ENCODE results near the gene PERCC1.
"Not testable (repeated sequence)": the region's sequence is repeated elsewhere in the genome, so short reads cannot be mapped to it uniquely, and the experiment has no call there.

PERCC1 gene

DNA sequence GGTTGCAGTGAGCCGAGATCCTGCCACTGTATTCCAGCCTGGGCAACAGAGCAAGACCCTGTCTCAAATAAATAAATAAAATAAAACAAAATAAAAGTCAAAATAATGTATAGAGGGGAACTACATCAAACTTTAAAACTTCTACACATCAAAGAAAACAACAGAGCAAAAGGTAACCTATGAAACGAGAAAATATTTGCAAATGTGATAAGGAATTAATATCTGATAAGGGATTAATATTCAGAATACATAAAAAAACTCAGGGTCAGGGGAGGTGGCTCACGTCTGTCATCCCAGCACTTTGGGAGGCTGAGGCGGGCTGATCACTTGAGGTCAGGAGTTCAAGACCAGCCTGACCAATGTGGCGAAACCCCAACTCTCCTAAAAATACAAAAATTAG, 38.3 kb downstream of the PERCC1 start:
- DNase-seq (ENCODE audit: low read depth), result not testable (repeated sequence)

DNA sequence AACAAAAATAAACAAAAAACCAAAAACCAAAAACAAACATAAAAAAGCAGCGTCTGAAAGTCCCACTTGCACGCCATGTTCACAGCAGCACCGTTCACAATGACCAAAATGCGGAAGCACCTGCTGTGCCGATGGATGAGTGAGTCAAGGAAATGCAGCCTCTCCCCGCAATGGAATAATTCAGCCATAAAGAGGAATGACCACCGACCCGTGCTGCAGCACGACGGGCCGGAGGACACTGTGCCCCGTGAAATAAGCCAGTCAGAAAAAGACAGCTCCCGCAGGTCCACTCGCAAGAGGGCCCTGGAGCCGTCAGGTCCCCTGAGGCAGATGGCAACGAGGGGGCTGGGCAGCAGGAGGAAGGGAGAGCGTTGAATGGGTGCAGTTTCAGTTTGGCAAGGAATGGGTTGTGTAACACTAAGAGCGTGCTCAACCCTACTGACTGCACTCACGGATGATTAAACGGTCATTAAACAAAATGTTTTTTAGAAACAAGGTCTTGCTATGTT, 38.9 kb downstream of the PERCC1 start:
- no peak for DNase-seq (ENCODE audit: low read depth)

- DNase-seq (ENCODE audit: low read depth), result no peak
Measured at GRCh38 chr16:1470481-1471251, 39.8 kb downstream of the PERCC1 start.

GRCh38 chr16:1471569-1472194, 40.8 kb downstream of the PERCC1 start:
- no peak for DNase-seq (ENCODE audit: low read depth)

- no peak for DNase-seq (ENCODE audit: low read depth)
Measured at GRCh38 chr16:1472974-1473373, 42.1 kb downstream of the PERCC1 start.

- DNase-seq (ENCODE audit: low read depth), result no peak
Measured at GRCh38 chr16:1474082-1474795, 43.4 kb downstream of the PERCC1 start.

- peak; percentile 68 for DNase-seq (ENCODE audit: low read depth)
Measured at GRCh38 chr16:1474796-1475551, 44.1 kb downstream of the PERCC1 start, which contains the start of gene CLCN7. Gene CLCN7, minus strand, starts transcription at chr16:1475028. Its CDS starts 54 bp downstream, at chr16:1474974.

DNA sequence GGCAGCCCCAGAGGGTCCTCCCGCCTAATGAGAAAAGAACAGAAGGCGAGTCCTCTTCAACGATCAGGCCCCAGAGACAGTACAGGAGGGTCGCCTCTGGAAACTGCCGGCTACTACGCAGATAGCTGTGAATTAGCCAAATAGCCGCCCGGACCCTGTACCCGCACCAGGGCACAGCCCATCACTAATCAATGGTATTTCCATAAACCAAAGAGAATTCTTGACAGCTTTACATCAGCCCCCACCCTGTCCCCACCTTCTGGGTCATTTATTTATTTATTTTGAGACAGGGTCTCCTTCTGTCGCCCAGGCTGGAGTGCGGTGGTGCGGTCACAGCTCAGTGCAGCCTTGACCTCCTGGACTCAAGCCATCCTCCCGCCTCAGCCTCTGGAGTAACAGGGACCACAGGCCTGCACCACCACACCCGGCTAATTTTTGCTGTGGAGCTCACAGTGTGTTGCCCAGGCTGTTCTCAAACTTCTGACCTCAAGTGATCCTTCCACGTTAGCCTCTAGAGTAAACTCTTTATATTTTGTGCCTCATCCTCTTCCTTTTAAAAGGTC, 44.8 kb downstream of the PERCC1 start:
- DNase-seq (ENCODE audit: low read depth), result no peak

- DNase-seq (ENCODE audit: low read depth), result no peak
Measured at GRCh38 chr16:1477033-1477432, 46.2 kb downstream of the PERCC1 start.

DNA sequence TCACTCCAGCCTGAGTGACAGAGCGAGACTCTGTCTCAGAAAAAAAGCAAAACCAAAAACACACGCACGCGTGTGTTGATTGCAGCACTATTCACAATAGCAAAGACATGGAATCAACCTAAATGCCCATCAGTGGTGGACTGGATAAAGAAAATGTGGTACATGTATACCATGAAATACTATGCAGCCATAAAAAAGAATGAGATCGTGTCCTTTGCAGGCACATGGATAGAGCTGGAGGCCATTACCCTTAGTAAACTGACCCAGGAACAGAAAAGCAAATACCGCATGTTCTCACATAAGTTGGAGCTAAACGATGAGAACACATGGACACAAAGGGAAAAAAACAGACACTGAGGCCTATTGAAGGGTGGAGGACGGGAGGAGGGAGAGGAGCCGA, 48.1 kb downstream of the PERCC1 start:
- not testable (repeated sequence) for DNase-seq (ENCODE audit: low read depth)

DNA sequence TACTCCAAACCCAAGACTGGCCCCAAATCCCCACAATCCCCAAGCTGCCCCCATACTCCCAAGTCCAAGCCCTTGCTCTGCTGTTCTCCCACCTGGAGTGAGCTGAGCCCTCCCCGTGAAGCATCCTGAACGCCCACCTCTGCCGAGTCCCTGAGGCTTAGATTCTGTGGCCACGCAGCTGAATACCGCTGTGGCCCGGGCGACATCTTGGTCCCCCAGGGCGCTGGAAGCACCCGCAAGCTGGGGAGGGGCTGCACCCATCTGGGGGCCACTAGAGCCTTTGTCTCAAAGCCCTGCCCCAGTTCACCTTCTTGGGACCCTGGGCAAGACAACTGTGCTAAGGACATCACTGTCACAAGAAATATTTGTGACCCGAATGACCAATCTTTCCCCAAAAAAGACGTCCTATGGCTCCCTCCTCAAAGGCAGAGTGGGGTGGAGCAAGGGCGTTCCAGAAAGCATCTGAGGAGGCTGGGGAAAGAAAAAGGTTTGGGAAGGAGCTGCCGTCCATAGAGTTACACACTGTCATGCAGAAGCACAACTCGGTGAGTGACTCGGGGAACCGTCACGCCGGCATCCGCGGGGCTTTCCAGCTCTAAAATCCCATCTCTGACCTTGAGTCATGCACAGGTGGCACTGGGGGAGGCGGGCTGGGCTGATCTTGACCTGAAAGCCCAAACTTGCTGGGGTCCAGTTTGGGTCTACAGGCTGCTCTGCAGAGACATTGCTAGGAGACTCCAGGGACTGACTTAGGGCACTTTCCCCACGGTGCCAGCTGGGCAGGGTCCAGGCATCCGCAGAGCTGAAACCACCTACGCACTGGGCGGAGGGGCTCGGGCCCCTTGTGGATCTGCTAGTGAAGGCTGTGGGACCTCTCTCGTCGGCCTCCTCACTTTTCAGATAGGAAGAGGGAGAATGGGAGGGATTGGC, 51.3 kb downstream of the PERCC1 start:
- no peak for DNase-seq (ENCODE audit: low read depth)

All from CMK (cell line).